ENCODE measurements around the gene MECP2.

- TF ChIP-seq ZNF274 (IDR thresholded peaks at IDR 0.05; ENCODE audit: low read depth, low read length) (no peak), SUZ12 (IDR thresholded peaks at IDR 0.05; ENCODE audit: extremely low read depth, insufficient read depth, insufficient read length) (no peak), YY1 (IDR thresholded peaks at IDR 0.05; ENCODE audit: insufficient read depth, insufficient read length) (no peak)
Measured at GRCh38 chrX:154002215-154002719, 95.2 kb downstream of the MECP2 start.

Data from NT2/D1 (cell line).